A549 (cell line): ENCODE results near the gene OR13A1. TPM values are rescaled to one million over a fixed set of nuclear protein-coding genes. Genes with fewer than 3 reads are reported as not detected.
"Not testable (repeated sequence)": the region's sequence is repeated elsewhere in the genome, so short reads cannot be mapped to it uniquely, and the experiment has no call there.

ENCODE experiments used
- ATAC-seq, 2 experiments: fragments of 200-7000 bp in 1 of 2; fragments of >200 bp in 1 of 2; cut with Nextera tagmentation in 1 of 2; cut with Tn5 transposase in 1 of 2; 3 replicates each; pipeline versions ENCODE4 v1.8.0 to v1.9.1; 2018 to 2020; ENCODE audit warnings: mild to moderate bottlenecking in 1 of 2, moderate library complexity in 1 of 2
- CTCF ChIA-PET: fragments of 300-600 bp; sonication (Branson Sonifier 250); formaldehyde crosslinking; extraction: SDS; loops from one replicate; lab custom pipeline; 2021; ENCODE audit warnings: antibody characterized with exemption, inconsistent platforms; lab: Yijun Ruan, JAX
- POLR2A ChIA-PET: fragments of 350-600 bp; formaldehyde crosslinking; extraction: SDS; loops from one replicate; lab custom pipeline; 2021; ENCODE audit warnings: antibody characterized with exemption, inconsistent platforms; lab: Yijun Ruan, JAX
- DNase-seq, 2 experiments: peaks; one replicate each; pipeline versions ENCODE4 v3.0.0 to v3.0.0-alpha.2; 2011 to 2016; ENCODE audit warnings: low read depth in 1 of 2, low spot score in 1 of 2
- FAIRE-seq: peaks from 2 replicates; lab custom pipeline; 2011; peaks lifted over from hg19 to GRCh38; lab: Jason Lieb, UNC
- H3K27ac ChIP-seq, 2 experiments: fragments of >200 bp; sonication (Bioruptor Twin); formaldehyde crosslinking; 3 replicates each; pipeline ENCODE4 v1.5.1; 2016 to 2017
- H3K4me1 ChIP-seq: fragments of >200 bp; sonication (Bioruptor Twin); formaldehyde crosslinking; 3 replicates; pipeline ENCODE4 v1.6.1; 2016
- H3K4me2 ChIP-seq: fragments of >200 bp; sonication (Bioruptor Twin); formaldehyde crosslinking; 3 replicates; pipeline ENCODE4 v1.6.1; 2016
- H3K4me3 ChIP-seq: fragments of >200 bp; sonication (Bioruptor Twin); formaldehyde crosslinking; 3 replicates; pipeline ENCODE4 v1.5.1; 2016
- H3K9me3 ChIP-seq: fragments of >200 bp; sonication (Bioruptor Twin); formaldehyde crosslinking; 3 replicates; pipeline ENCODE4 v1.6.1; 2016
- CBX2 ChIP-seq: fragments of 200-600 bp; sonication (generic); IDR thresholded peaks from 2 replicates; pipeline ENCODE4 v1.6.1; 2016; ENCODE audit warnings: low read depth, mild to moderate bottlenecking, borderline replicate concordance
- CTCF ChIP-seq: fragments of >200 bp; sonication (Bioruptor Twin); formaldehyde crosslinking; IDR thresholded peaks from 3 replicates; pipeline ENCODE4 v1.5.1; 2016
- EHF ChIP-seq: fragments of 250-450 bp; sonication (Bioruptor Pico); IDR thresholded peaks from 2 replicates; pipeline ENCODE4 v1.5.0; 2020; ENCODE audit warnings: mild to moderate bottlenecking
- EHMT2 ChIP-seq: fragments of 200-600 bp; sonication (generic); IDR thresholded peaks from 2 replicates; pipeline ENCODE4 v1.6.1; 2016; ENCODE audit warnings: antibody characterized with exemption, low read depth, mild to moderate bottlenecking, moderate library complexity
- ESRRA ChIP-seq: fragments of 150-350 bp; IDR thresholded peaks from 2 replicates; pipeline ENCODE4 v1.6.1; 2014; ENCODE audit warnings: mild to moderate bottlenecking, low read length, borderline replicate concordance
- FOSB ChIP-seq: fragments of 250-450 bp; sonication (Bioruptor Pico); IDR thresholded peaks from 2 replicates; pipeline ENCODE4 v1.5.0; 2020; ENCODE audit warnings: mild to moderate bottlenecking, moderate library complexity
- FOSL2 ChIP-seq, 2 experiments: fragments of 450-650 bp in 1 of 2; fragments of >200 bp in 1 of 2; sonication (Bioruptor Twin) in 1 of 2; formaldehyde crosslinking; IDR thresholded peaks; 2 replicates each; pipeline versions ENCODE4 v1.5.0 to v1.6.1; 2016 to 2020; ENCODE audit warnings: mild to moderate bottlenecking in 1 of 2, moderate library complexity in 1 of 2
- GATA3 ChIP-seq: IDR thresholded peaks from 2 replicates; pipeline ENCODE4 v1.6.1; 2012; ENCODE audit warnings: borderline replicate concordance
- HEYL ChIP-seq: fragments of 250-450 bp; sonication (Bioruptor Pico); IDR thresholded peaks from 2 replicates; pipeline ENCODE4 v1.8.0; 2021; ENCODE audit warnings: mild to moderate bottlenecking, moderate library complexity
- HOXA7 ChIP-seq: fragments of 250-450 bp; sonication (Bioruptor Pico); IDR thresholded peaks from 2 replicates; pipeline ENCODE4 v1.5.0; 2020; ENCODE audit warnings: mild to moderate bottlenecking, moderate library complexity
- KDM5A ChIP-seq: fragments of 200-600 bp; sonication (generic); IDR thresholded peaks from 2 replicates; pipeline ENCODE4 v1.6.1; 2016; ENCODE audit warnings: antibody characterized with exemption, mild to moderate bottlenecking
- MYC ChIP-seq: IDR thresholded peaks from 2 replicates; pipeline ENCODE4 v1.6.1; 2012; ENCODE audit warnings: mild to moderate bottlenecking, inconsistent platforms, low read length, improper control_type of control experiment, borderline replicate concordance
- NPAS2 ChIP-seq: fragments of 250-450 bp; sonication (Bioruptor Pico); IDR thresholded peaks from 2 replicates; pipeline ENCODE4 v1.8.0; 2022; ENCODE audit warnings: mild to moderate bottlenecking, moderate library complexity, borderline replicate concordance
- NR3C1 ChIP-seq: fragments of >200 bp; sonication (Bioruptor Twin); formaldehyde crosslinking; IDR thresholded peaks from 3 replicates; pipeline ENCODE4 v1.6.1; 2017
- POLR2AphosphoS2 ChIP-seq: conservative IDR thresholded peaks from 2 replicates; pipeline ENCODE4 v1.6.1; 2012; ENCODE audit warnings: low read length, improper control_type of control experiment, inconsistent platforms
- RFX5 ChIP-seq: fragments of 450-650 bp; IDR thresholded peaks from 2 replicates; pipeline ENCODE4 v1.7.1; 2014; ENCODE audit warnings: antibody characterized with exemption, mild to moderate bottlenecking, moderate library complexity
- SMC3 ChIP-seq: fragments of >200 bp; sonication (Bioruptor Twin); formaldehyde crosslinking; IDR thresholded peaks from 3 replicates; pipeline ENCODE4 v1.6.1; 2018; ENCODE audit warnings: inconsistent platforms
- TP53 ChIP-seq: fragments of 250-450 bp; sonication (Bioruptor Pico); IDR thresholded peaks from 2 replicates; pipeline ENCODE4 v1.5.0; 2021; ENCODE audit warnings: mild to moderate bottlenecking, moderate library complexity
- ZC3H11A ChIP-seq: fragments of 450-650 bp; IDR thresholded peaks from 2 replicates; pipeline ENCODE4 v1.6.1; 2014; ENCODE audit warnings: antibody characterized with exemption, mild to moderate bottlenecking
- ZFP36 ChIP-seq: fragments of 450-650 bp; IDR thresholded peaks from 2 replicates; pipeline ENCODE4 v1.6.1; 2014; ENCODE audit warnings: borderline replicate concordance; ENCODE audit not compliant: partially characterized antibody
- WGBS: methylation state at CpG from one replicate; pipeline ENCODE4 v1.1.6; 2017; ENCODE audit errors: missing lambda C conversion rate; 5-methylcytosine and 5-hydroxymethylcytosine counted together
- polyA plus RNA-seq, 4 experiments: library from polyadenylated mRNA; depleted of rRNA in 3 of 4; stranded (reverse); fragments of >200 nt; fragmentation: RNase III in 1 of 4; extraction: RNeasy Plus Mini Kit Qiagen cat#74134 plus additional on column Dnase treatment in 1 of 4; gene quantifications; 2 replicates in 3 of 4; 3 replicates in 1 of 4; pipeline ENCODE4 v1.2.3, GENCODE V29; 2011 to 2017

OR13A1 gene
- polyA plus RNA-seq, 2 of the 4 experiments (the other 2 are of a cell fraction), result 0.04 TPM; not detected in 1

- ATAC-seq, DNase-seq, CTCF ChIA-PET, POLR2A ChIA-PET, H3K27ac ChIP-seq, H3K4me2 ChIP-seq, FAIRE-seq, H3K4me1 ChIP-seq, H3K9me3 ChIP-seq, H3K4me3 ChIP-seq: not testable (repeated sequence)
- WGBS, result 0% methylated on average over 4 of the region's 4 CpGs
Observed at GRCh38 chr10:45340420-45340819, 25.0 kb upstream of the OR13A1 start.

- Histone ChIP-seq H3K4me3 (no peak overlapping the region), H3K27ac (no peak overlapping the region), H3K4me2 (no peak overlapping the region), H3K9me3 (no peaks in the 10 kb centered on the region), H3K4me1 (no peaks in the 10 kb centered on the region)
- ATAC-seq (no peak), FAIRE-seq (no peak), DNase-seq (no peak)
- ChIA-PET CTCF (no interaction called here), POLR2A (no interaction called here)
- 53% methylated on average over 1 of the region's 1 CpG for WGBS
- TF ChIP-seq ZFP36 (no peak), SMC3 (no peak), EHMT2 (no peak), GATA3 (no peak), TP53 (no peak), MYC (no peak), EHF (CRISPR knock-in tag) (no peak), ZC3H11A (no peak), POLR2AphosphoS2 (no peak), NR3C1 (no peak), CTCF (no peak), ESRRA (no peak), NPAS2 (CRISPR knock-in tag) (no peak), RFX5 (no peak), FOSB (CRISPR knock-in tag) (no peak), CBX2 (no peak), HEYL (CRISPR knock-in tag) (no peak), HOXA7 (no peak), FOSL2 (IDR thresholded peaks at IDR 0.05) (no peak), FOSL2 (CRISPR knock-in tag; IDR thresholded peaks at IDR 0.05) (no peak), KDM5A (no peak)
- TF ChIP-seq, all 56 proteins: peak for 0
Observed at GRCh38 chr10:45339894-45340293, 24.5 kb upstream of the OR13A1 start.

- DNase-seq, result not testable (repeated sequence)
- WGBS, result 26% methylated on average over 3 of the region's 3 CpGs
Observed at GRCh38 chr10:45331824-45332223, 16.4 kb upstream of the OR13A1 start.

GRCh38 chr10:45326864-45327263 lies 11.5 kb upstream of the OR13A1 start:
- ATAC-seq, H3K4me3 ChIP-seq, CTCF ChIA-PET, DNase-seq, POLR2A ChIA-PET, H3K27ac ChIP-seq, H3K4me1 ChIP-seq, H3K4me2 ChIP-seq, H3K9me3 ChIP-seq, FAIRE-seq: not testable (repeated sequence)
- 0% methylated on average over 1 of the region's 1 CpG for WGBS

More at GRCh38 chr10:45331824-45332223, 16.4 kb upstream of the OR13A1 start:
- H3K4me2 ChIP-seq, FAIRE-seq, POLR2A ChIA-PET, H3K27ac ChIP-seq, ATAC-seq, H3K9me3 ChIP-seq, H3K4me3 ChIP-seq, CTCF ChIA-PET, H3K4me1 ChIP-seq: not testable (repeated sequence)
